Parathyroid adenoma (tissue), 2 donors: ENCODE measurements around the gene GPRIN2.
"Not testable (repeated sequence)": the region's sequence is repeated elsewhere in the genome, so short reads cannot be mapped to it uniquely, and the experiment has no call there.

Experiments used
- H2AFZ ChIP-seq: fragments of 300-600 bp; sonication (generic); one replicate; pipeline ENCODE4 v1.7.0; 2017; ENCODE audit warnings: antibody characterized with exemption, mild to moderate bottlenecking
- H3K27ac ChIP-seq: fragments of 300-600 bp; sonication (generic); one replicate; pipeline ENCODE4 v1.7.0; 2017
- H3K27me3 ChIP-seq: fragments of 300-600 bp; sonication (generic); one replicate; pipeline ENCODE4 v1.7.0; 2017; ENCODE audit warnings: low read length; ENCODE audit not compliant: control insufficient read depth, insufficient read depth
- H3K36me3 ChIP-seq: fragments of 300-600 bp; sonication (generic); one replicate; pipeline ENCODE4 v1.7.0; 2017; ENCODE audit warnings: low read length; ENCODE audit not compliant: control insufficient read depth, insufficient read depth
- H3K4me1 ChIP-seq: fragments of 300-600 bp; sonication (generic); one replicate; pipeline ENCODE4 v1.7.0; 2017; ENCODE audit warnings: control low read depth
- H3K4me2 ChIP-seq: fragments of 300-600 bp; sonication (generic); one replicate; pipeline ENCODE4 v1.7.0; 2017; ENCODE audit warnings: low read length
- H3K4me3 ChIP-seq: fragments of 300-600 bp; sonication (generic); one replicate; pipeline ENCODE4 v1.7.0; 2017; ENCODE audit warnings: low read depth, low read length
- H3K79me2 ChIP-seq: fragments of 300-600 bp; sonication (generic); one replicate; pipeline ENCODE4 v1.7.0; 2017; ENCODE audit warnings: control low read depth
- H3K9ac ChIP-seq: fragments of 300-600 bp; sonication (generic); one replicate; pipeline ENCODE4 v1.7.0; 2017; ENCODE audit warnings: mild to moderate bottlenecking
- H3K9me3 ChIP-seq: fragments of 300-600 bp; sonication (generic); one replicate; pipeline ENCODE4 v1.7.0; 2017; ENCODE audit warnings: low read length; ENCODE audit not compliant: control insufficient read depth
- CTCF ChIP-seq: fragments of 300-600 bp; sonication (generic); IDR thresholded peaks from one replicate; pipeline ENCODE4 v1.7.0; 2017; ENCODE audit warnings: antibody characterized with exemption, mild to moderate bottlenecking
- donor health status: primary hyperparathyroidism.

Gene GPRIN2

GRCh38 chr10:46530249-46531186 lies 25.9 kb downstream of the GPRIN2 start:
- Histone ChIP-seq H3K4me2 (no peak overlapping the region), H3K36me3 (no peaks in the 10 kb centered on the region), H3K27ac (no peak overlapping the region), H3K9me3 (no peaks in the 10 kb centered on the region), H2AFZ (no peak overlapping the region), H3K9ac (no peak overlapping the region), H3K4me1 (no peaks in the 10 kb centered on the region), H3K4me3 (no peak overlapping the region), H3K27me3 (no peaks in the 10 kb centered on the region), H3K79me2 (no peaks in the 10 kb centered on the region)
- no peak for TF ChIP-seq CTCF

- H3K9me3 ChIP-seq, H3K27ac ChIP-seq, H2AFZ ChIP-seq, H3K9ac ChIP-seq, H3K27me3 ChIP-seq, H3K79me2 ChIP-seq, H3K36me3 ChIP-seq, H3K4me2 ChIP-seq, H3K4me1 ChIP-seq, H3K4me3 ChIP-seq: not testable (repeated sequence)
Observed at GRCh38 chr10:46529742-46530141, 26.7 kb downstream of the GPRIN2 start.

GRCh38 chr10:46528675-46529615 lies 27.5 kb downstream of the GPRIN2 start:
- H3K36me3 ChIP-seq = no peaks in the 10 kb centered on the region
- H3K9me3 ChIP-seq = no peaks in the 10 kb centered on the region
- H3K27me3 ChIP-seq = no peaks in the 10 kb centered on the region
- no peaks in the 10 kb centered on the region for H3K79me2 ChIP-seq
- H3K4me1 ChIP-seq = no peaks in the 10 kb centered on the region
- H3K9ac ChIP-seq = no peak overlapping the region
- H3K27ac ChIP-seq = no peak overlapping the region
- H3K4me2 ChIP-seq = no peak overlapping the region
- no peak for TF ChIP-seq CTCF
- H2AFZ ChIP-seq = no peak overlapping the region
- H3K4me3 ChIP-seq = no peak overlapping the region

GRCh38 chr10:46528171-46528671 lies 28.2 kb downstream of the GPRIN2 start:
- Histone ChIP-seq H3K79me2 (no peaks in the 10 kb centered on the region), H3K36me3 (no peaks in the 10 kb centered on the region), H3K9me3 (no peaks in the 10 kb centered on the region), H3K9ac (no peak overlapping the region), H3K27me3 (no peaks in the 10 kb centered on the region), H3K27ac (no peak overlapping the region), H3K4me1 (no peaks in the 10 kb centered on the region), H3K4me2 (no peak overlapping the region), H3K4me3 (no peak overlapping the region), H2AFZ (no peak overlapping the region)
- TF ChIP-seq CTCF = no peak

GRCh38 chr10:46527241-46527811 lies 29.1 kb downstream of the GPRIN2 start:
- H3K4me3 ChIP-seq = no peak overlapping the region
- no peak overlapping the region for H3K4me2 ChIP-seq
- no peaks in the 10 kb centered on the region for H3K36me3 ChIP-seq
- H3K27ac ChIP-seq = no peak overlapping the region
- no peaks in the 10 kb centered on the region for H3K79me2 ChIP-seq
- H2AFZ ChIP-seq = no peak overlapping the region
- H3K9me3 ChIP-seq = no peaks in the 10 kb centered on the region
- H3K9ac ChIP-seq = no peak overlapping the region
- H3K4me1 ChIP-seq = no peaks in the 10 kb centered on the region
- no peaks in the 10 kb centered on the region for H3K27me3 ChIP-seq
- TF ChIP-seq CTCF = no peak
